Urinary bladder (tissue), 4 donors: ENCODE results near the gene MRTFB. TPM values are rescaled to one million over a fixed set of nuclear protein-coding genes. Genes with fewer than 3 reads are reported as not detected.
"Not testable (repeated sequence)": the region's sequence is repeated elsewhere in the genome, so short reads cannot be mapped to it uniquely, and the experiment has no call there.

Experiments
- DNase-seq: peaks from one replicate; pipeline ENCODE4 v3.0.0-alpha.2; 2015; ENCODE audit errors: extremely low spot score
- H3K27ac ChIP-seq: one replicate; pipeline ENCODE4 v1.5.1; 2013; ENCODE audit warnings: low read depth, mild to moderate bottlenecking, moderate library complexity
- H3K36me3 ChIP-seq: one replicate; pipeline ENCODE4 v1.6.1; 2013; ENCODE audit warnings: mild to moderate bottlenecking, moderate library complexity; ENCODE audit not compliant: insufficient read depth
- H3K4me1 ChIP-seq: one replicate; pipeline ENCODE4 v1.6.1; 2013; ENCODE audit warnings: mild to moderate bottlenecking, moderate library complexity; ENCODE audit not compliant: insufficient read depth
- H3K4me3 ChIP-seq: one replicate; pipeline ENCODE4 v1.5.1; 2013; ENCODE audit warnings: low read depth, low read length
- WGBS: extraction: QIAGEN DNeasy Blood & Tissue Kit; methylation state at CpG from one replicate; pipeline ENCODE4 v1.1.7; 2013; 5-methylcytosine and 5-hydroxymethylcytosine counted together
- polyA plus RNA-seq: library from polyadenylated mRNA; stranded (reverse); fragments of 200-250 nt; gene quantifications from one replicate; pipeline ENCODE4 v1.2.3, GENCODE V29; 2013
- total RNA-seq: library from RNA; depleted of rRNA; stranded (reverse); fragments of >200 nt; gene quantifications from one replicate; pipeline ENCODE4 v1.2.3, GENCODE V29; 2014
- donor health status: healthy with polysubstance abuse.
- donor health status: healthy.

Gene MRTFB
- total and polyA plus RNA-seq, 2 donors = 18.9 to 42.8 TPM

DNA sequence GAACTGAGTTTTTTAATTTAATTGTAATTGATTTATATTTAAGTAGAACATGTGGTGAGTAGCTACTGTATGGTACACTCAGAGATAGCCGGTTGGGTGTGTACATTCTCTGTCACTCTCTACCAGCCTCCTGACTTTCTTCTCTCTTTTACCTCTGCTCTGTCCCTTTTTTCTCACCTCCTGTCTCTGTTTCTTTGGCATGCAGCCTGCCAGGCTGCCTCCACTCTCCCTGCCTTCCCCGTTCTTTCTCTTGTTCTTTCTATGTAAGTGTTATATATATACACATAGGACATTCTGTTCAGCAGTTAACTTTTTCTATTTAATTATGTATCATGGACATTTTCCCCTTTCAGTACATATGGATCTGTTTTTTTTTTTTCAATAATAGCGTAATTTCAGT is 50.8 kb downstream of the MRTFB start:
- Histone ChIP-seq H3K36me3 (peaks cover 2% of the 10 kb centered on the region), H3K27ac (no peak overlapping the region), H3K4me1 (peaks cover 2% of the 10 kb centered on the region), H3K4me3 (no peak overlapping the region)
- no peak for DNase-seq
- 95% methylated on average over 3 of the region's 3 CpGs for WGBS

- H3K4me3 ChIP-seq, H3K36me3 ChIP-seq, DNase-seq, H3K4me1 ChIP-seq, H3K27ac ChIP-seq: not testable (repeated sequence)
- WGBS = 98% methylated on average over 3 of the region's 3 CpGs
Observed at GRCh38 chr16:14122430-14122829, 51.3 kb downstream of the MRTFB start.

DNA sequence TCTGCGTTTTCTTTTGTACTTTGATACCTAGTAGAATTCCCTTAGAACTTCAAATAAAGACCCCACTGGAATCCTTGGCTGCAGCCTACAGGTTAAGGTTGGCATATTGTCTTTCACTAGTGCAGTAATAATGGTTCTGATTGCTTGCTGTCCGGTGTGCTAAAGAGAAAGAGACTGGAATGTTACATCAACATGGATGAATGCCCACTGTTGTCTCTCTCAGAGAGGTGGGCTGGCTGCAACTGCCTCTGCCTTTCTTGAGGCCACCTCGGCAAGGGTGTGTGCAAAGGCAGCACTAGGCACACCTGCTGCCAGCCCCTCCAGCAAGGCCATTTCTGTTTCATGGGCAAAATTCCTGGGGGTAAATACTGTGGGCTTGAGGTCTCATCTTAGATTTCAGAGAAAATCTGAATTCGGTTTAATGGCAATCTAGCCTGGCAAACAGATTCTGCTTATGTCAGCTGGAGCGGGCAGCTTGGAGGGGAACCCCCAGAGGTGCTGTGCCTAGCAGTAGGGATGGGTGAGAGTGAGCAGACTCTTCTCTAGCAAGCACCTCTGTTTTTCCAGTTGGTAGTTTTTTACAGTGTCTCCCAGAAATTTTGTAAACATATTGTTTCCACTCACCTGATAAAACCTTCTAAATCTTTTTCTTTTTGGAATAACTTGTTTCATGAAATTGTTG is 54.0 kb downstream of the MRTFB start:
- DNase-seq = no peak
- Histone ChIP-seq H3K27ac (no peak overlapping the region), H3K4me3 (no peak overlapping the region), H3K36me3 (peaks cover 2% of the 10 kb centered on the region), H3K4me1 (no peaks in the 10 kb centered on the region)
- WGBS = 82% methylated on average over 5 of the region's 5 CpGs

DNA sequence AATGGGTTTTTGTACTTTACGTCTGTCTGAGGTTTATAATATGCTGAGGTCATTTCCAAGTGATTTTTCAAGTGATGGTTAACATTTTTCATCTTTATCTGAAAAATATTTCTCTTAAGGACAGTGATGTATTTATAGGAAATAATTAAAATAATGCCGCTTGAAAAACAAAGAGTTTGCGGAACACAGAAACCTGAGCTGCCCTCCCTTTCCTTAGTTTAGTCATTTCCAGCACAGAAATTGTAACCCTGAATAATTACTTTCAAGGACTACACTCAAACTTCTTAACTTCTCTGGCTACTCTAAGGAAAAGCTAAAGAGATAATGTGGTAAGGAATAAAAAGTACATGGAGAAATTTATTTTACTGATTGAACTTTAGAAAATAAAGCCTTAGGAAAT is 54.6 kb downstream of the MRTFB start:
- Histone ChIP-seq H3K27ac (no peak overlapping the region), H3K4me3 (no peak overlapping the region), H3K36me3 (peaks cover 2% of the 10 kb centered on the region), H3K4me1 (no peaks in the 10 kb centered on the region)
- WGBS = 82% methylated on average over 3 of the region's 3 CpGs
- DNase-seq = no peak

- DNase-seq = no peak
- no peak overlapping the region for H3K4me3 ChIP-seq
- WGBS = 94% methylated on average over 5 of the region's 5 CpGs
- H3K27ac ChIP-seq = no peak overlapping the region
- no peaks in the 10 kb centered on the region for H3K4me1 ChIP-seq
- peaks cover 2% of the 10 kb centered on the region for H3K36me3 ChIP-seq
Observed at GRCh38 chr16:14128097-14128496, 57.0 kb downstream of the MRTFB start.

DNA sequence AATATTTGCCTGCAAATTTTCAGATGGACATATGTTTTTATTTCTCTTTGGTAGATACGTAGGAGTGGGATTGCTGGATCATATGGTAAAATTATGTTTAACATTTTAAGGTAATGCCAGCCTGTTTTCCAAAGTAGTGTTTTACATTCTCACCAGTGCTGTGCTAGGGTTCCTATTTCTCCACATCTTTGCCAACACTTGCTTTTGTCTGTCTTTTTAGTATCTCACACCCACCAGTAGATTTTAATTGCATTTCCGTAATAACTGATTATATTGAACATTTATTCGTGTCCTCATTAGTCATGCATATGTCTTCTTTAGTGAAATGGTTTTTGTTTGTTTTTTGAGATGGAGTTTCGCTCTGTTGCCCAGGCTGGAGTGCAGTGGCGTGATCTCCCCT is 58.4 kb downstream of the MRTFB start:
- Histone ChIP-seq H3K27ac (no peak overlapping the region), H3K36me3 (peaks cover 2% of the 10 kb centered on the region), H3K4me1 (no peaks in the 10 kb centered on the region), H3K4me3 (no peak overlapping the region)
- DNase-seq = no peak
- 95% methylated on average over 5 of the region's 5 CpGs for WGBS

DNA sequence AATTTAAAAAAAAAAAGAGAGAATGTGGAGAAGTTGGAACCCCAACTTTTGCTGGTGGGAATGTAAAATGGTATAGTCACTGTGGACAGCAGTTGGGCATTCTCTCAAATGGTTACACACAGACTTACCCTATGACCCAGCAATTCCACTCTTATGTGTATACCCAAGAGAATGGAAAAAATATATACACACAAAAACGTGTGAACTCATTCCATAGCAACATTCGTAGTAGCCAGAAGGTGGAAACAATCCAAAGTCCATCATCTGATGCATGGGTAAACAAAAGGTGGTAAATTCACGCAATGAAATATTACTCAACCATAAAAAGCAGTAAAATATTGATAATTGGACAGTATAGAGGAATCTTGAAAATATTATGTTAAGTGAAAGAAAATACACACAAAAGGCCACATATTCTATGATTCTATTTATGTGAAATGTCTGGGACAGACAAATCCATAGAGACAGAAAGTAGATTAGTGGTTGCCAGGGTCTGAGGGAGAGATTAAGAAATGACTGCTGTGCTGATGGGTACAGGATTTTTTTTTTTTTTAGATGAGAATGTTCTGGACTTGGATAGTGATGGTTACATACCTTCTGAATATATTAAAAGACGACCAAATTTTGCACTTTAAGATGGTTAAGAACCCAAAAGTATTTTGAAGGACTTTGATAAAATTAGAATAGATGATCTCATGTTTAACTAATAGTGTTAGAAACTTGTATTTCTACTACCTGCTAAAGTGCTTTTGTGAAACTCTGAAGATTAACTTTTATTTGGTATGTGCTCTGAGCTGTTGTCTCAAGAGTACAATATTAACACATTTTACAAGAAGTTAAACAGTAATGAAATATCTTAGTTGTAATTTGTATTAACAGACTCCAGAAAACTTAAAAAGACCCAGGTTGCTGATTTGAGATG is 60.9 kb downstream of the MRTFB start:
- 67% methylated on average over 4 of the region's 4 CpGs for WGBS
- no peak overlapping the region for H3K4me3 ChIP-seq
- no peaks in the 10 kb centered on the region for H3K36me3 ChIP-seq
- no peak overlapping the region for H3K27ac ChIP-seq
- DNase-seq = no peak
- H3K4me1 ChIP-seq = no peaks in the 10 kb centered on the region

- 80% methylated on average over 4 of the region's 4 CpGs for WGBS
- no peaks in the 10 kb centered on the region for H3K4me1 ChIP-seq
- DNase-seq = no peak
- no peak overlapping the region for H3K27ac ChIP-seq
- no peaks in the 10 kb centered on the region for H3K36me3 ChIP-seq
- no peak overlapping the region for H3K4me3 ChIP-seq
Observed at GRCh38 chr16:14132696-14133048, 61.6 kb downstream of the MRTFB start.

DNA sequence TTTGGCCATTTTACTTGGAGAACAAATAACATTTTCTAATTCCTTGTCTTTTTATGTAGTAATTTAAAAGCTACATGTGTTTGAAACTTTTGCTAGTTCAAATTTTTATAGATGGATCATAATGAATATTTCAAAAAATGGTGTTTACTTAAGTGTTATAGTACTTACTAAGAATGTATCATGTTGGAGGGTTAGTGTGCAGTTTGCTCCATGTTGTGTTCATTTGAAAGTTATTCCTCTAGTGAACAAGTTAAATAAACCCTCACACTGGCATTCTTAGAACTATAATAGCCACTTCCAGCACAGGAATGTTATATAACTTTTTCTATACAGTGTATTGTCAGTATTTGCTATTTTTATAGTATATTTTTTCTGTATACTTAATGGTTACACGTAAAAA is 62.8 kb downstream of the MRTFB start:
- no peak overlapping the region for H3K4me3 ChIP-seq
- H3K4me1 ChIP-seq = no peaks in the 10 kb centered on the region
- DNase-seq = no peak
- H3K27ac ChIP-seq = no peak overlapping the region
- no peaks in the 10 kb centered on the region for H3K36me3 ChIP-seq
- WGBS = 35% methylated on average over 1 of the region's 1 CpG

DNA sequence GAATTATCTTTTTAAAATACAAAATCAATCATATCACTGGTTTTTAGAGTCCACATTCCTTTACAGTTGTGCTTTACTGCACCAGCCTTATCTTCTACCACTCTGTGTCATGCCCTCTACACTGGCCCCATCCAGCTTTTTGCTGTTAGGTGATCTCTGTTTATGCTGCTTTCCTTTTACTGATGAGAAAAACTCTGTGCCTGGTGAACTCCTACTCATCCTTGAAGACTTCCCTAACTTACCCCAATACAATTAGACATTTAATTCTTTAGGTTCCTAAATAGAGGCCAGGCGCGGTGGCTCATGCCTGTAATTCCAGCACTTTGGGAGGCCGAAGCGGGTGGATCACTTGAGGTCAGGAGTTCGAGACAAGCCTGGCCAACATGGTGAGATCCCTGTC is 64.6 kb downstream of the MRTFB start:
- Histone ChIP-seq H3K4me3 (no peak overlapping the region), H3K36me3 (no peaks in the 10 kb centered on the region), H3K4me1 (no peaks in the 10 kb centered on the region), H3K27ac (no peak overlapping the region)
- DNase-seq = no peak
- 98% methylated on average over 5 of the region's 5 CpGs for WGBS

GRCh38 chr16:14139872-14140271 is 68.8 kb downstream of the MRTFB start:
- Histone ChIP-seq H3K4me1 (no peaks in the 10 kb centered on the region), H3K4me3 (no peak overlapping the region), H3K27ac (no peak overlapping the region), H3K36me3 (no peaks in the 10 kb centered on the region)
- DNase-seq = no peak
- WGBS = 97% methylated on average over 1 of the region's 1 CpG

- H3K4me1 ChIP-seq = no peaks in the 10 kb centered on the region
- H3K27ac ChIP-seq = no peak overlapping the region
- DNase-seq = no peak
- H3K36me3 ChIP-seq = no peaks in the 10 kb centered on the region
- no peak overlapping the region for H3K4me3 ChIP-seq
- WGBS = 96% methylated on average over 5 of the region's 5 CpGs
Observed at GRCh38 chr16:14140923-14141322, 69.8 kb downstream of the MRTFB start.

GRCh38 chr16:14146445-14146844 is 75.3 kb downstream of the MRTFB start:
- H3K27ac ChIP-seq = no peak overlapping the region
- H3K36me3 ChIP-seq = no peaks in the 10 kb centered on the region
- H3K4me3 ChIP-seq = no peak overlapping the region

DNA sequence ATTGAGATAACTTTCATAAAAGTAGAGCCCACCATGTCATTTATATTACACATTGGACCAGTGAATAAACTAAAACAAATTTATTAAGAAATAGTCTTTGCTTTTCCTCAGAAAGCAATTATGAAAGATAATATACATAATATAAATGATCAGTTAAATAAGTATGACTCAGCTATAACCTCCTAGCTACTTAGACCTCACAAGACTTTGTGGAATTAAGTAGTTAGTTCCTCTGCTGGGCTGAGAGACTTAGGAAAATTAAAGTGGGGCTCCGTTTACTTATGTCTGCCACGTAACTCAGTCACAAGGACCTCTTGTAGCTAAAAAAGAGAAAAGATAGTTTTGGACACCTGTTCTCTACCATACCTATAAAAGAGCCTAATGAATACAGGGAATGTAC is 76.9 kb downstream of the MRTFB start:
- WGBS = 94% methylated on average over 2 of the region's 2 CpGs
- no peak overlapping the region for H3K27ac ChIP-seq
- H3K36me3 ChIP-seq = no peaks in the 10 kb centered on the region
- no peak overlapping the region for H3K4me3 ChIP-seq
- H3K4me1 ChIP-seq = peaks cover 1% of the 10 kb centered on the region
- no peak for DNase-seq

More at GRCh38 chr16:14146445-14146844, 75.3 kb downstream of the MRTFB start:
- no peak for DNase-seq
- no peaks in the 10 kb centered on the region for H3K4me1 ChIP-seq
